ENCODE data around the gene TBCK.

DNA sequence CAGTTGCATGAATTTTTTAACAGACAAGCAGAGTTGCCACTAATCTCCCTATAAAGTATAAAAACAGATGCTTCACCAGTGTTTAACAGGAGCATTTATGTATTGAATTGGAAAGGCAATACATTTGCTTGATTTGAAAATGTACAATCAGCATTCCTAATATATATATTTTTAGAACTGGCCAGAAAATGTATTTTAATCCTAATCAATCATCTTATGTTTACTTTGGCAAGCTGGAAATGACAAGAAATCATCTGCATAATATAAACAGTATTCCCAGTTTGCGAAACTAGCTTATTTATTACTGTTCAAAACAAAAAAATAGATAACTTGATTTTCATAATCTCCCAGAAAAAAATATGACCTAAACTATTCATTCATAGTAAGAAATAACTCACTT is 123.9 kb downstream of the TBCK start:
- TF ChIP-seq POLR2A (IDR thresholded peaks at IDR 0.05; ENCODE audit: low read depth, low read length) (no peak), TAF1 (IDR thresholded peaks at IDR 0.05; ENCODE audit: low read depth, low read length) (no peak)
